Stimulated activated CD4-positive, alpha-beta T cell treated with anti-CD3 and anti-CD28 coated beads, Interleukin-1b, Interleukin-23, amount 100 ng/mL, for 48 hours (primary cell): ENCODE results near the gene NUP50.

ENCODE experiments used
- DNase-seq: peaks from one replicate; pipeline ENCODE4 v3.0.0-alpha.2; 2020

NUP50 gene

GRCh38 chr22:45196926-45197605, 33.3 kb downstream of the NUP50 start:
- no peak for DNase-seq

- no peak for DNase-seq
Observed at GRCh38 chr22:45197606-45198462, 34.1 kb downstream of the NUP50 start.

DNA sequence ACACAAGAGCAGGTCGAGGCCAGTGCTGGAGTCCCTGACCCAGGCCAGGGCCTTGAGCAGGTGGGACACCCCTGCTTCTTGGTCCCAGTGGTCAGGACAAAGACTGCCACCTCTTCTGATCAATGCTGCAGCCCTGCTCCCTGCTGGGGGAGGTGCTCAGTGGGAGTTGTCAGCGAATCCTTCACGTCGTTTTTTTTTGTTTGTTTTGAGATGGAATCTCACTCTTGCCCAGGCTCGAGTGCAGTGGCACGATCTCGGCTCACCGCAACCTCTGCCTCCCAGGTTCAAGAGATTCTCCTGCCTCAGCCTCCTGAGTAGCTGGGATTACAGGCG, 34.7 kb downstream of the NUP50 start:
- DNase-seq = no peak

DNA sequence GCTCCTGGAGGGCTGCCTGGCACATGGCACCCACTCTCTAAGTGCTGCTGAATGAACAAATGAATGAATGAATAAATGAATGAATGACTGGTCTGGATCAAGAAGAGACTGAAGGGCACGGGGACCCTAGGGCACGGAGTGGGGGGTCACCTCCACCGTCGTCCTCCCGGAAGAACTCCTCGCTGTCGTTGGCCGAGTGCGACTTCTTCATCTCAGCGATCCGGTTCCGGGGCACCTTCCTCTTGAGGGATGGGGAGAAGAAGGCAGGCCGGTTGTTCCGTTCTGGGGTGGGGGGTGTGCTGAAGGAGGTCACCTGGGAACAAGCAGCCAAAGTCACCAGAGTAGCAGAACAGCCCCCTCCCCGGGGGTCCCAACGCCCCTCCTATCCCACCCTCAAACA, 36.0 kb downstream of the NUP50 start:
- DNase-seq = no peak

GRCh38 chr22:45200230-45200629, 36.5 kb downstream of the NUP50 start:
- DNase-seq = no peak

- DNase-seq = no peak
Observed at GRCh38 chr22:45200860-45201511, 37.3 kb downstream of the NUP50 start.

- no peak for DNase-seq
Observed at GRCh38 chr22:45201678-45202332, 38.1 kb downstream of the NUP50 start.

GRCh38 chr22:45202333-45203149, 38.8 kb downstream of the NUP50 start:
- no peak for DNase-seq

GRCh38 chr22:45203150-45203951, 39.6 kb downstream of the NUP50 start:
- no peak for DNase-seq

DNA sequence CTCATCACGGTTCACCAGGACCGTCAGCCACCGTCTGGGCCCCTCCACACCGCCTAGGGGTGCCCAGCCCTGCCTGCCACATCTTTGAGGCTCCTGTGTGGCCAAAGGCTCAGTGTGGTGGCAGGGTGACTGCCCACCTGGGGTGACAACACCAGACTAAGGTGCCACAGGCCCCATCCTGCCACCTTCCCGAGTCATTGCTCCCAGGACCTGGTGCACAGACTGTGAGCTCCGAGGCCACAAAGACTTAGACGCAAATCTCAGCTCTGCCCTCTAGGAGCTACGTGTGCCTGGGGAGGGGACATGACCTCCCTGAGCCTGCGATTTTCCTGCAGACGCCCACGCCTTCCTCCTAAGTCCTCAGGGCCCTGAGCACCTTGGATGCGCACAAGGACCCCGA, 40.5 kb downstream of the NUP50 start:
- no peak for DNase-seq

GRCh38 chr22:45204819-45205218, 41.1 kb downstream of the NUP50 start:
- DNase-seq = no peak

- no peak for DNase-seq
Observed at GRCh38 chr22:45205276-45205925, 41.7 kb downstream of the NUP50 start.

DNA sequence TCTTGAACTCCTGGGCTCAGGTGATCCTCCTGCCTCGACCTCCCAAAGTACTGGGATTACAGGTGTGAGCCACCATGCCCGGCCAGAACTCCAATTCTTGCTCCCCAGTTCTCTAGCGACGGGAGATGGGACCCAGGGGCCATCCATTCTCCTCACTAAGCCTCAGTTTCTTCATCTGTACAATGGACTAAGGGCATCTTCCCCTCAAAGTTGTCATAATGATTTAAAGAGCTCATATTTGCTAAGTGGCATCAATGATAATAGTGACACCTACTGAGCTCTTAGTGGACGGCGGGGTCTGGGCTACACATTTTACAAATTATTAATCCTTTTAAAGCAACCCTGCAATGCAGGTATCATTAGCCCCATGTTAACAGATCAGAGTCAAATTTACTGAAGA, 42.5 kb downstream of the NUP50 start:
- no peak for DNase-seq

DNA sequence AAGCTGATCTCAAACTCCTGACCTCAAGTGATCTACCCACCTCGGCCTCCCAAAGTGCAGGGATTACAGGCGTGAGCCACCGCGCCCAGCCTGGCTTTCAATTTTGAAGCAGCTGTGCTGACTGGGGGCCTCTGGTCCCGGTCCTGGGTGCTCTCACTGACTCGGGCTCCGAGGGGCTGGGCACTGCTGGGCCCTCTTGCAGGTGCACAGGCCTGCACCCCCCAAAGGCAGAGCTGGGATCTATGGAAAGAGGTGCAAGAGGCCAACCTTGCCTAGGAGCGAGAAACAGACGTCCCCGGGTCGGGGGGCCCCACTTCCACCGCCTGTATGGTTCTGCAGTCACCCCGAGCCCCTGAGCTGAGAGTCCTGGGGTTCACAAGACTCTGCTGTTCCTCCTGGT, 43.8 kb downstream of the NUP50 start:
- no peak for DNase-seq

DNA sequence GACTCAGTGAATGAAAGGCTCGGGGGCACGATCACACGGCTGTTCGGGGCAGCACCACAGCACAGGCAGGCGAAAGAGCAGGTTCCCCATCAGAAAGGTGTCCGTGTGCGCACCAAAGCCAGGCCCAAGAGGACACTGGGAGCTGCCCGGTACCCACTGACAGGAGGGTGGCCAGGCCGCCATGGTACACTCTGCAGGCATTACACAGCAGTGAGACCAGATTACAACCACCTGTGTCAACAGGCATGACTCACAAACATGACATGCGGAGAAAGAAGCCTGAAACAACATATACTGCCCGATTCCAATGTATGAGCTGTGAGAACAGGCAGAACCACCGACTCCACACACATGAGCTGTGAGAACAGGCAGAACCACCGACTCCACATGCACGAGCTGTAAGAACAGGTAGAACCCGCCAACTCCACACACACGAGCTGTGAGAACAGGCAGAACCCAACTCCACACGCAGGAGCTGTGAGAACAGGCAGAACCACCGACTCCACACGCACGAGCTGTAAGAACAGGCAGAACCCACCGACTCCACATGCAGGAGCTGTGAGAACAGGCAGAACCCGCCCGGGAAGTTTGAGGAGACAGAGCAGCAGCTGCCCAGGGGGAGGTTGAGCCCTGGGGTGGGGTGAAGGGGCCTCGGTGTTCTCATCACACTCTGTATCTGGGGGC, 44.4 kb downstream of the NUP50 start:
- DNase-seq = no peak

GRCh38 chr22:45208696-45208992, 44.9 kb downstream of the NUP50 start:
- DNase-seq = no peak

- DNase-seq = peak; percentile 22
Observed at GRCh38 chr22:45208993-45209838, 45.5 kb downstream of the NUP50 start.

- no peak for DNase-seq
Observed at GRCh38 chr22:45210174-45210573, 46.4 kb downstream of the NUP50 start.

DNA sequence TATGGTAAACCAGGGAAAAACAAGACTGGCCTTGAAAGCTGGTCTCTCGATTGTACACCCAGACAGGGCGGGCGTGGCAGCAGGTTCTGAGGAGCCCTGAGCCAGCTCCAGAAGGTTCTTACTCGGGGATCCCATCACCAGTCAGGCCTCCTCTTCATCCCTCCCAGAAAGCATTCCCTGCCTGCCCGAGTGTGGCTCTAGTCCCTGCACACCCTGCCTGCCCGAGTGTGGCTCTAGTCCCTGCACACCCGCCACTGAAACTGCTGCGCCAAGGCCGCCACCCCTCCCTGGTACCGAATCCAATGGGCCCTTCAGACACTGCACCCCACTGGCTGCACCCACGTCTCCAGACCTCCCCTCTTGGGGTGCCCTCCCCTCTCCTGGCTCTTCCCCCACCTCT, 46.9 kb downstream of the NUP50 start:
- DNase-seq = no peak

- DNase-seq = no peak
Observed at GRCh38 chr22:45210991-45211390, 47.3 kb downstream of the NUP50 start.
